Measurements from ENCODE around the gene TP53I13. TPM values are rescaled to one million over a fixed set of nuclear protein-coding genes. Genes with fewer than 3 reads are reported as not detected.
"Not testable (repeated sequence)": the region's sequence is repeated elsewhere in the genome, so short reads cannot be mapped to it uniquely, and the experiment has no call there.

TP53I13 gene
- total RNA-seq: 100 to 1,000 TPM; 154 to 155 TPM

GRCh38 chr17:29568331-29569244 is at the start of gene TP53I13:
TSS of gene TP53I13 (plus strand) at chr17:29568701. CDS start at chr17:29568759, 58 bp downstream.
- DNase-seq (peak; percentile 88), ATAC-seq (ENCODE audit: low read depth) (peak; percentile 57)
- Mint-ChIP-seq H3K9me3 (no peaks in the 10 kb centered on the region), H3K27me3 (no peaks in the 10 kb centered on the region), H3K27ac (peak within 1 kb of the TSS; percentile 98), H3K4me3 (peak within 1 kb of the TSS; percentile 98), H3K36me3 (peaks cover 8% of the 10 kb centered on the region), H3K4me1 (peaks cover 26% of the 10 kb centered on the region)
- POLR2A ChIA-PET: interaction anchor here (0.7 to 5.9 kb wide), 12 partner anchors 12 to 429 kb away, joined by 3 to 55 read pairs (median 4); partner anchors contain the start of genes ANKRD13B, NUFIP2 and TAOK1

GRCh38 chr17:29524692-29525091 is 43.8 kb upstream of the TP53I13 start:
- Mint-ChIP-seq H3K36me3 (peaks cover 8% of the 10 kb centered on the region), H3K4me1 (no peaks in the 10 kb centered on the region), H3K27ac (no peak overlapping the region), H3K4me3 (no peak overlapping the region), H3K9me3 (no peaks in the 10 kb centered on the region), H3K27me3 (no peaks in the 10 kb centered on the region)
- DNase-seq (no peak), ATAC-seq (ENCODE audit: low read depth) (no peak)
- POLR2A ChIA-PET: no interaction called here

GRCh38 chr17:29526322-29526721 is 42.2 kb upstream of the TP53I13 start:
- ATAC-seq (ENCODE audit: low read depth): no peak
- POLR2A ChIA-PET: no interaction called here
- no peak for DNase-seq
- peaks cover 7% of the 10 kb centered on the region for H3K36me3 Mint-ChIP-seq
- no peak overlapping the region for H3K4me3 Mint-ChIP-seq
- no peak overlapping the region for H3K27ac Mint-ChIP-seq
- no peaks in the 10 kb centered on the region for H3K4me1 Mint-ChIP-seq
- H3K9me3 Mint-ChIP-seq: no peaks in the 10 kb centered on the region
- H3K27me3 Mint-ChIP-seq: no peaks in the 10 kb centered on the region

GRCh38 chr17:29533976-29534375 is 34.5 kb upstream of the TP53I13 start:
- DNase-seq (no peak), ATAC-seq (ENCODE audit: low read depth) (no peak)
- H3K4me3 Mint-ChIP-seq: no peak overlapping the region
- H3K9me3 Mint-ChIP-seq: no peaks in the 10 kb centered on the region
- peaks cover 13% of the 10 kb centered on the region for H3K36me3 Mint-ChIP-seq
- H3K27me3 Mint-ChIP-seq: no peaks in the 10 kb centered on the region
- POLR2A ChIA-PET: no interaction called here
- H3K27ac Mint-ChIP-seq: no peak overlapping the region
- H3K4me1 Mint-ChIP-seq: no peaks in the 10 kb centered on the region

- Mint-ChIP-seq H3K27me3 (no peaks in the 10 kb centered on the region), H3K9me3 (no peaks in the 10 kb centered on the region), H3K27ac (no peak overlapping the region), H3K36me3 (peaks cover 17% of the 10 kb centered on the region), H3K4me3 (no peak overlapping the region), H3K4me1 (peaks cover 9% of the 10 kb centered on the region)
- DNase-seq: no peak
- POLR2A ChIA-PET: interaction anchor here (0.7 kb wide), 1 partner anchor 119 kb away, joined by 3 read pairs; no protein-coding TSS in a partner anchor
- ATAC-seq (ENCODE audit: low read depth): no peak
Observed at GRCh38 chr17:29544066-29544465, 24.4 kb upstream of the TP53I13 start.

GRCh38 chr17:29546085-29546484 is 22.4 kb upstream of the TP53I13 start:
- no peak overlapping the region for H3K27ac Mint-ChIP-seq
- no peak overlapping the region for H3K4me3 Mint-ChIP-seq
- H3K36me3 Mint-ChIP-seq: peaks cover 17% of the 10 kb centered on the region
- peaks cover 17% of the 10 kb centered on the region for H3K4me1 Mint-ChIP-seq
- DNase-seq (no peak), ATAC-seq (ENCODE audit: low read depth) (no peak)
- no peaks in the 10 kb centered on the region for H3K27me3 Mint-ChIP-seq
- POLR2A ChIA-PET: interaction anchor here (0.6 kb wide), 1 partner anchor 184 kb away, joined by 5 read pairs; no protein-coding TSS in a partner anchor
- no peaks in the 10 kb centered on the region for H3K9me3 Mint-ChIP-seq

GRCh38 chr17:29546830-29547229 is 21.7 kb upstream of the TP53I13 start:
- no peak for ATAC-seq (ENCODE audit: low read depth)
- Mint-ChIP-seq H3K9me3 (no peaks in the 10 kb centered on the region), H3K4me3 (no peak overlapping the region), H3K27ac (no peak overlapping the region), H3K27me3 (no peaks in the 10 kb centered on the region), H3K36me3 (peaks cover 17% of the 10 kb centered on the region), H3K4me1 (peaks cover 17% of the 10 kb centered on the region)
- no peak for DNase-seq
- POLR2A ChIA-PET: no interaction called here

- ATAC-seq (ENCODE audit: low read depth): peak; percentile 65
- Mint-ChIP-seq H3K9me3 (no peaks in the 10 kb centered on the region), H3K4me3 (no peak overlapping the region), H3K27me3 (no peaks in the 10 kb centered on the region), H3K4me1 (peaks cover 20% of the 10 kb centered on the region), H3K36me3 (peaks cover 12% of the 10 kb centered on the region), H3K27ac (no peak overlapping the region)
- POLR2A ChIA-PET: no interaction called here
- no peak for DNase-seq
Observed at GRCh38 chr17:29549177-29549923, 19.2 kb upstream of the TP53I13 start.

GRCh38 chr17:29555840-29556239 is 12.7 kb upstream of the TP53I13 start:
- no peak overlapping the region for H3K4me3 Mint-ChIP-seq
- no peaks in the 10 kb centered on the region for H3K9me3 Mint-ChIP-seq
- POLR2A ChIA-PET: no interaction called here
- H3K27ac Mint-ChIP-seq: no peak overlapping the region
- DNase-seq: no peak
- peaks cover 7% of the 10 kb centered on the region for H3K36me3 Mint-ChIP-seq
- peaks cover 20% of the 10 kb centered on the region for H3K4me1 Mint-ChIP-seq
- no peak for ATAC-seq (ENCODE audit: low read depth)
- H3K27me3 Mint-ChIP-seq: no peaks in the 10 kb centered on the region

GRCh38 chr17:29557085-29557738 is 11.3 kb upstream of the TP53I13 start:
- H3K9me3 Mint-ChIP-seq: no peaks in the 10 kb centered on the region

GRCh38 chr17:29557739-29558116 is 10.8 kb upstream of the TP53I13 start:
- H3K4me1 Mint-ChIP-seq: peaks cover 25% of the 10 kb centered on the region
- DNase-seq: no peak
- no peaks in the 10 kb centered on the region for H3K9me3 Mint-ChIP-seq
- no peak for ATAC-seq (ENCODE audit: low read depth)
- POLR2A ChIA-PET: interaction anchor here (2.2 kb wide), 1 partner anchor 8 kb away, joined by 12 read pairs; the partner anchor contains the start of gene ABHD15
- no peaks in the 10 kb centered on the region for H3K27me3 Mint-ChIP-seq
- H3K36me3 Mint-ChIP-seq: peaks cover 16% of the 10 kb centered on the region
- no peak overlapping the region for H3K27ac Mint-ChIP-seq
- no peak overlapping the region for H3K4me3 Mint-ChIP-seq

More at GRCh38 chr17:29557085-29557738, 11.3 kb upstream of the TP53I13 start:
- no peak for DNase-seq
- peaks cover 25% of the 10 kb centered on the region for H3K4me1 Mint-ChIP-seq
- no peak for ATAC-seq (ENCODE audit: low read depth)
- POLR2A ChIA-PET: interaction anchor here (2.2 kb wide), 1 partner anchor 9 kb away, joined by 12 read pairs; the partner anchor contains the start of gene ABHD15
- no peaks in the 10 kb centered on the region for H3K27me3 Mint-ChIP-seq
- no peak overlapping the region for H3K4me3 Mint-ChIP-seq
- H3K36me3 Mint-ChIP-seq: peaks cover 14% of the 10 kb centered on the region
- no peak overlapping the region for H3K27ac Mint-ChIP-seq

GRCh38 chr17:29558139-29558538 is 10.4 kb upstream of the TP53I13 start:
- POLR2A ChIA-PET: interaction anchor here (2.2 kb wide), 1 partner anchor 8 kb away, joined by 12 read pairs; the partner anchor contains the start of gene ABHD15
- H3K9me3 Mint-ChIP-seq; H3K27me3 Mint-ChIP-seq; H3K27ac Mint-ChIP-seq; H3K4me3 Mint-ChIP-seq; DNase-seq; ATAC-seq (ENCODE audit: low read depth): not testable (repeated sequence)
- Mint-ChIP-seq H3K36me3 (peaks cover 18% of the 10 kb centered on the region), H3K4me1 (peaks cover 25% of the 10 kb centered on the region)

- no peak for ATAC-seq (ENCODE audit: low read depth)
- H3K27me3 Mint-ChIP-seq: no peaks in the 10 kb centered on the region
- no peaks in the 10 kb centered on the region for H3K9me3 Mint-ChIP-seq
- no peak for DNase-seq
- peaks cover 32% of the 10 kb centered on the region for H3K4me1 Mint-ChIP-seq
- H3K4me3 Mint-ChIP-seq: no peak overlapping the region
- POLR2A ChIA-PET: no interaction called here
- H3K36me3 Mint-ChIP-seq: peaks cover 21% of the 10 kb centered on the region
- no peak overlapping the region for H3K27ac Mint-ChIP-seq
Observed at GRCh38 chr17:29559640-29560039, 8.9 kb upstream of the TP53I13 start.

All from activated naive CD8-positive, alpha-beta T cell treated with anti-CD3 and anti-CD28 coated beads, Interleukin-2, amount 10 ng/mL, durations not matched to agents 7 days and 5 days (primary cell).